Pancreas (tissue), 10 donors: ENCODE data around the gene STK24. TPM values are rescaled to one million over a fixed set of nuclear protein-coding genes. Genes with fewer than 3 reads are reported as not detected.
"Not testable (repeated sequence)": the region's sequence is repeated elsewhere in the genome, so short reads cannot be mapped to it uniquely, and the experiment has no call there.

ENCODE experiments used
- ATAC-seq, 4 donors: fragments of 200-7000 bp; cut with Tn5 transposase; one replicate each; pipeline versions ENCODE4 v1.8.0 to v1.9.1; 2020; ENCODE audit warnings: mild to moderate bottlenecking in 4 of 4, moderate library complexity in 4 of 4
- DNase-seq, 6 donors: peaks; one replicate each; pipeline ENCODE4 v3.0.0-alpha.2; 2020
- FAIRE-seq: peaks from 2 replicates; lab custom pipeline; 2012; peaks lifted over from hg19 to GRCh38; lab: Jason Lieb, UNC
- H3K27ac ChIP-seq, 4 donors: fragments of 200-600 bp; sonication (generic); 1 replicate in 3 of 4; 2 replicates in 1 of 4; pipeline versions ENCODE4 v1.5.0 to v1.8.0; 2020
- H3K27me3 ChIP-seq, 4 donors: fragments of 200-600 bp; one replicate each; pipeline ENCODE4 v1.8.0; 2021
- H3K36me3 ChIP-seq, 3 donors: fragments of 200-600 bp; sonication (generic) in 1 of 3; one replicate each; pipeline versions ENCODE4 v1.5.0 to v1.8.0; 2020 to 2021
- H3K4me1 ChIP-seq, 3 donors: fragments of 200-600 bp; one replicate each; pipeline ENCODE4 v1.8.0; 2021
- H3K4me3 ChIP-seq, 4 donors: fragments of 200-600 bp; sonication (generic) in 2 of 4; one replicate each; pipeline versions ENCODE4 v1.5.0 to v1.8.0; 2020 to 2021
- H3K9me3 ChIP-seq, 4 donors: fragments of 200-600 bp; one replicate each; pipeline ENCODE4 v1.8.0; 2021
- WGBS, 2 donors: extraction: QIAGEN DNeasy Blood & Tissue Kit; methylation state at CpG; one replicate each; pipeline ENCODE4 v1.1.7; 2013; 5-methylcytosine and 5-hydroxymethylcytosine counted together
- intact Hi-C, 3 donors: fragments of 100-400 bp; cut with DNase I; formaldehyde crosslinking; loops; one replicate each; pipeline versions ENCODE4 v1.11.1 to v1.14.2; 2022
- polyA plus RNA-seq, 2 donors: library from polyadenylated mRNA; stranded (reverse); fragments of 200-250 nt; gene quantifications; one replicate each; pipeline ENCODE4 v1.2.3, GENCODE V29; 2013
- total RNA-seq, 6 donors: library from RNA; stranded (reverse); fragmentation: NEBNext Ultra II Directional in 4 of 6; extraction: Animal tissue kit (Norgen Biotek cat#: 25700) in 4 of 6; gene quantifications; one replicate each; pipeline versions ENCODE4 v1.2.1 to v1.2.4, GENCODE V29; 2021 to 2023
- TF ChIP-seq, protein P1 (sequence below), 4 donors: fragments of 200-600 bp; sonication (generic) in 3 of 4; IDR thresholded peaks; one replicate each; pipeline versions ENCODE4 v1.5.0 to v1.8.0; 2021; ENCODE audit warnings: antibody characterized with exemption in 4 of 4
- donor health status: healthy with polysubstance abuse.
- donor health status: DM: no; HTN: no; CAD: no; lungs with moderate emphysema.
- donor health status: DM: no; HTN: no; CAD: no.
- donor health status: control.
- donor health status: control.
- donor health status: Bipolar disorder and iron deficiency.
- donor health status: DM: yes; HTN: yes; CAD: no.
- donor health status: DM: no; HTN: no; CAD: no.
- donor health status: DM: no; HTN: no; CAD: no.
- donor health status: DM: yes; HTN: yes; CAD: no.

The STK24 gene
- total and polyA plus RNA-seq, 8 donors = 15.5 to 55.7 (median 37.4) TPM

DNA sequence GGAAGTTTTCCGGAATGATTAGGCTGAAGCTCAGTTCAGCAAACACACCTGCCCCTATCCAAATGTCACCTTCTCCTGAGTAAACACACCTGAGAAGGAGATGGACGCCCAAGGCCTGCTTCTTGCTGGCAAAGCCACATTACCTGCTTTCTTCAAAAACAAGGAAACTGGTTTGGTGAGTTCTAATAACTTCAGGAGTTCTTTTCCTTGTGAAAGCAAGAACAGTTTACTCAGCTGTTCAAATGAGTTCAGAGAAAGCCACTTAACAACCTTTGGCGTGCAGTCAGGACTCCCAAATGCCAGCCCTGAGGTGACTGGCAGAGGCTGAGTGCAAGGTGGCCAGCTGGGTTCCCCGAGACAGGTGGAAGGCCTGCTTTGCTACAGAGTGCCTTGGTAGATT, 160.5 kb downstream of the STK24 start:
- peaks cover 24 to 47% (median 42%) of the 10 kb centered on the region in 3 donors for H3K4me1 ChIP-seq
- no peak overlapping the region for H3K4me3 ChIP-seq
- 11 to 13% methylated on average over 4 of the region's 4 CpGs for whole genome bisulfite sequencing, 2 donors
- ATAC-seq (peak; percentile 86 to 93 (median 92)), FAIRE-seq (peak; percentile 39), DNase-seq (peak; percentile 74 to 94 (median 93))
- H3K27ac ChIP-seq = peak overlapping the region; percentile 48 to 73 (median 56)
- H3K9me3 ChIP-seq = no peaks in the 10 kb centered on the region
- TF ChIP-seq, protein P1, sequence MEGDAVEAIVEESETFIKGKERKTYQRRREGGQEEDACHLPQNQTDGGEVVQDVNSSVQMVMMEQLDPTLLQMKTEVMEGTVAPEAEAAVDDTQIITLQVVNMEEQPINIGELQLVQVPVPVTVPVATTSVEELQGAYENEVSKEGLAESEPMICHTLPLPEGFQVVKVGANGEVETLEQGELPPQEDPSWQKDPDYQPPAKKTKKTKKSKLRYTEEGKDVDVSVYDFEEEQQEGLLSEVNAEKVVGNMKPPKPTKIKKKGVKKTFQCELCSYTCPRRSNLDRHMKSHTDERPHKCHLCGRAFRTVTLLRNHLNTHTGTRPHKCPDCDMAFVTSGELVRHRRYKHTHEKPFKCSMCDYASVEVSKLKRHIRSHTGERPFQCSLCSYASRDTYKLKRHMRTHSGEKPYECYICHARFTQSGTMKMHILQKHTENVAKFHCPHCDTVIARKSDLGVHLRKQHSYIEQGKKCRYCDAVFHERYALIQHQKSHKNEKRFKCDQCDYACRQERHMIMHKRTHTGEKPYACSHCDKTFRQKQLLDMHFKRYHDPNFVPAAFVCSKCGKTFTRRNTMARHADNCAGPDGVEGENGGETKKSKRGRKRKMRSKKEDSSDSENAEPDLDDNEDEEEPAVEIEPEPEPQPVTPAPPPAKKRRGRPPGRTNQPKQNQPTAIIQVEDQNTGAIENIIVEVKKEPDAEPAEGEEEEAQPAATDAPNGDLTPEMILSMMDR (IDR thresholded peaks at IDR 0.05) = no peak
- H3K27me3 ChIP-seq = no peaks in the 10 kb centered on the region
- intact Hi-C loops = no loop called here
- H3K36me3 ChIP-seq = peaks cover 0 to 6% (median 0%) of the 10 kb centered on the region in 3 donors

- Histone ChIP-seq H3K4me1 (peaks cover 24 to 47% (median 42%) of the 10 kb centered on the region in 3 donors), H3K27ac (peak overlapping the region in 3 of 4 donors; percentile 13 to 73 (median 60)), H3K4me3 (no peak overlapping the region), H3K36me3 (peaks cover 0 to 6% (median 0%) of the 10 kb centered on the region in 3 donors), H3K27me3 (no peaks in the 10 kb centered on the region), H3K9me3 (no peaks in the 10 kb centered on the region)
- DNase-seq (peak in 1 of 6 donors; percentile 21), FAIRE-seq (no peak), ATAC-seq (no peak)
- TF ChIP-seq, protein P1 (IDR thresholded peaks at IDR 0.05) = no peak
- intact Hi-C loops = no loop called here
- WGBS, 2 donors = 81 to 82% methylated on average over 18 of the region's 18 CpGs
Observed at GRCh38 chr13:98415326-98416070, 161.4 kb downstream of the STK24 start.

- Histone ChIP-seq H3K36me3 (peaks cover 0 to 6% (median 0%) of the 10 kb centered on the region in 3 donors), H3K27ac (no peak overlapping the region), H3K27me3 (no peaks in the 10 kb centered on the region), H3K9me3 (no peaks in the 10 kb centered on the region), H3K4me1 (peaks cover 24 to 42% (median 37%) of the 10 kb centered on the region in 3 donors), H3K4me3 (peak overlapping the region in 1 of 4 donors; percentile 11)
- ATAC-seq = no peak
- no peak for FAIRE-seq
- no peak for DNase-seq
- 81 to 94% methylated on average over 7 of the region's 7 CpGs for WGBS, 2 donors
- intact Hi-C loops = no loop called here
- TF ChIP-seq, protein P1 (IDR thresholded peaks at IDR 0.05) = no peak
Observed at GRCh38 chr13:98413796-98414195, 163.1 kb downstream of the STK24 start.

DNA sequence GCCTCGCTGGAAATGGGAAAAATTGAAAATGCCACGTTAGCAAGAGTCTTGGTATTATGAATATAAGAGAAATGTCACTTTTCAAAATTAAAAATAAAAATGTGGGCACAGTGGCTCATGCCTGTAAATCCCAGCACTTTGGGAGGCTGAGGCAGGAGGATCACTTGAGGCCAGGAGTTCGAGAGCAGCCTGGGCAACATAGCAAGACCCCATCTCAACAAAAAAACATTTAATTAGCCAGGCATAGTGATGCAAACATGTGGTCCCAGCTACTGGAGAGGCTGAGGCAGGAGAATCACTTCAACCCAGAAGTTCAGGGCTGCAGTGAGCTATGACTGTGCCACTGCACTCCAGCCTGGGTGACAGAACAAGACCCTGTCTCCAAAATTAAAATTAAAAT, 163.6 kb downstream of the STK24 start:
- Histone ChIP-seq H3K4me3 (peak overlapping the region in 1 of 4 donors; percentile 11), H3K4me1 (peaks cover 24 to 40% (median 32%) of the 10 kb centered on the region in 3 donors)
- H3K36me3 ChIP-seq, H3K27me3 ChIP-seq, H3K27ac ChIP-seq, H3K9me3 ChIP-seq, DNase-seq, ATAC-seq, FAIRE-seq, intact Hi-C loops: not testable (repeated sequence)
- WGBS, 2 donors = 81 to 90% methylated on average over 3 of the region's 3 CpGs

- H3K4me1 ChIP-seq = peaks cover 11 to 25% (median 17%) of the 10 kb centered on the region in 3 donors
- FAIRE-seq = no peak
- WGBS, 2 donors = 48 to 69% methylated on average over 16 of the region's 16 CpGs
- H3K9me3 ChIP-seq = no peaks in the 10 kb centered on the region
- intact Hi-C loops = no loop called here
- peak in 2 of 4 donors; percentile 17 to 20 for ATAC-seq
- peak in 1 of 6 donors; percentile 48 for DNase-seq
- TF ChIP-seq, protein P1 (IDR thresholded peaks at IDR 0.05) = no peak
- H3K27ac ChIP-seq = peak overlapping the region in 2 of 4 donors; percentile 35 to 57
- H3K27me3 ChIP-seq = no peaks in the 10 kb centered on the region
- H3K36me3 ChIP-seq = peaks cover 0 to 6% (median 0%) of the 10 kb centered on the region in 3 donors
- peak overlapping the region in 1 of 4 donors; percentile 22 for H3K4me3 ChIP-seq
Observed at GRCh38 chr13:98411617-98412265, 165.2 kb downstream of the STK24 start.
